Posterior vena cava (tissue), 2 donors: ENCODE measurements around the gene NEDD8. TPM values are rescaled to one million over a fixed set of nuclear protein-coding genes. Genes with fewer than 3 reads are reported as not detected.
"Not testable (repeated sequence)": the region's sequence is repeated elsewhere in the genome, so short reads cannot be mapped to it uniquely, and the experiment has no call there.

ENCODE experiments used
- DNase-seq: peaks from one replicate; pipeline ENCODE4 v3.0.0-alpha.2; 2020; ENCODE audit warnings: low spot score
- intact Hi-C, 2 donors: fragments of 100-400 bp; cut with DNase I; formaldehyde crosslinking; loops; one replicate each; pipeline versions ENCODE4 v1.14.1 to v1.14.2; 2022 to 2023
- total RNA-seq, 2 donors: library from RNA; stranded (reverse); fragmentation: NEBNext Ultra II Directional; extraction: Animal tissue kit (Norgen Biotek cat#: 25700); gene quantifications; one replicate each; pipeline ENCODE4 v1.2.1, GENCODE V29; 2021
- donor health status: DM: yes; HTN: yes; CAD: no.
- donor health status: DM: yes; HTN: yes; CAD: no.

NEDD8 gene
- total RNA-seq, 2 donors from 2014 or later, result 121 to 125 TPM

GRCh38 chr14:24234095-24235005, 2.2 kb upstream of the NEDD8 start:
- no peak for DNase-seq
- intact Hi-C loops, result no loop called here

- intact Hi-C loops, result no loop called here
- no peak for DNase-seq
Measured at GRCh38 chr14:24233538-24233866, 1.3 kb upstream of the NEDD8 start.

GRCh38 chr14:24232645-24233537, 724 bp upstream of the NEDD8 start, which contains the start of gene GMPR2:
TSS of gene GMPR2 (plus strand) at chr14:24232929. CDS start at chr14:24233254, 325 bp downstream.
- intact Hi-C loops, result no loop called here
- no peak for DNase-seq

- intact Hi-C loops, result no loop called here
- no peak for DNase-seq
Measured at GRCh38 chr14:24231263-24232120, 675 bp downstream of the NEDD8 start.

GRCh38 chr14:24228902-24229301, 3.3 kb downstream of the NEDD8 start:
- DNase-seq, result no peak
- intact Hi-C loops, result loop anchor here in 1 of 2 donors (1.0 kb wide), 1 partner anchor 10 kb away; no protein-coding TSS in a partner anchor

- no peak for DNase-seq
- intact Hi-C loops, result no loop called here
Measured at GRCh38 chr14:24226473-24226872, 5.7 kb downstream of the NEDD8 start.

- intact Hi-C loops, result no loop called here
- no peak for DNase-seq
Measured at GRCh38 chr14:24224618-24225071, 7.5 kb downstream of the NEDD8 start.

- DNase-seq, intact Hi-C loops: not testable (repeated sequence)
Measured at GRCh38 chr14:24222987-24223386, 9.2 kb downstream of the NEDD8 start.

- intact Hi-C loops, result loop anchor here in 1 of 2 donors (1.0 kb wide), 1 partner anchor 9 kb away; no protein-coding TSS in a partner anchor
- no peak for DNase-seq
Measured at GRCh38 chr14:24219521-24219920, 12.6 kb downstream of the NEDD8 start.

- DNase-seq, result no peak
- intact Hi-C loops, result loop anchor here in 1 of 2 donors (1.0 kb wide), 1 partner anchor 9 kb away; no protein-coding TSS in a partner anchor
Measured at GRCh38 chr14:24219080-24219479, 13.1 kb downstream of the NEDD8 start.

GRCh38 chr14:24216876-24217275, 15.3 kb downstream of the NEDD8 start:
- DNase-seq, intact Hi-C loops: not testable (repeated sequence)

GRCh38 chr14:24216345-24216699, 15.8 kb downstream of the NEDD8 start:
- intact Hi-C loops, result no loop called here
- no peak for DNase-seq

GRCh38 chr14:24215495-24216344, 16.4 kb downstream of the NEDD8 start, which contains the start of gene MDP1:
TSS of gene MDP1 (minus strand) at chr14:24216066. CDS start at chr14:24215955, 111 bp downstream.
- DNase-seq, result peak; percentile 96
- intact Hi-C loops, result no loop called here

- intact Hi-C loops, result no loop called here
Measured at GRCh38 chr14:24213866-24214662, 18.1 kb downstream of the NEDD8 start.

GRCh38 chr14:24212924-24213865, 19.0 kb downstream of the NEDD8 start, which contains the start of gene CHMP4A:
TSS of gene CHMP4A (minus strand) at chr14:24213488. CDS start at chr14:24213439, 49 bp downstream.
- DNase-seq, result peak; percentile 100
- intact Hi-C loops, result no loop called here

More at GRCh38 chr14:24213866-24214662, 18.1 kb downstream of the NEDD8 start:
- DNase-seq, result no peak

- DNase-seq, result no peak
- intact Hi-C loops, result no loop called here
Measured at GRCh38 chr14:24211311-24211710, 20.9 kb downstream of the NEDD8 start.
